OCI-LY1 (cell line): ENCODE measurements around the gene GRAP2.

ENCODE experiments used
- H2AFZ ChIP-seq: fragments of 200-600 bp; sonication (generic), shearing (Covaris generic); 2 replicates; pipeline ENCODE4 v1.6.0; 2014; ENCODE audit warnings: antibody characterized with exemption, mild to moderate bottlenecking, low read length
- H3F3A ChIP-seq: fragments of 200-600 bp; sonication (generic), shearing (Covaris generic); 2 replicates; pipeline ENCODE4 v1.6.0; 2014; ENCODE audit warnings: mild to moderate bottlenecking, antibody characterized with exemption, low read length, moderate library complexity; ENCODE audit not compliant: insufficient read depth
- H3K27ac ChIP-seq: fragments of 200-600 bp; sonication (generic); 2 replicates; pipeline ENCODE4 v1.5.1; 2014; ENCODE audit warnings: low read length, mixed run types, mild to moderate bottlenecking, low read depth; ENCODE audit not compliant: poor library complexity, severe bottlenecking
- H3K27me3 ChIP-seq: fragments of 200-600 bp; sonication (generic); 2 replicates; pipeline ENCODE4 v1.6.0; 2014; ENCODE audit warnings: antibody characterized with exemption, mild to moderate bottlenecking, low read length, moderate library complexity; ENCODE audit not compliant: insufficient read depth
- H3K36me3 ChIP-seq: fragments of 200-600 bp; sonication (generic); 2 replicates; pipeline ENCODE4 v1.6.1; 2014; ENCODE audit warnings: mild to moderate bottlenecking, antibody characterized with exemption, low read length, moderate library complexity, mixed read lengths; ENCODE audit not compliant: insufficient read depth
- H3K4me1 ChIP-seq: fragments of 200-600 bp; sonication (generic); 2 replicates; pipeline ENCODE4 v1.5.1; 2014; ENCODE audit warnings: mild to moderate bottlenecking, low read length, moderate library complexity; ENCODE audit not compliant: insufficient read depth, severe bottlenecking
- H3K4me2 ChIP-seq: fragments of 200-600 bp; sonication (generic), shearing (Covaris generic); 2 replicates; pipeline ENCODE4 v1.6.1; 2014; ENCODE audit warnings: low read length
- H3K4me3 ChIP-seq: fragments of 200-600 bp; sonication (generic); 2 replicates; pipeline ENCODE4 v1.5.1; 2014; ENCODE audit warnings: low read length, low read depth, mild to moderate bottlenecking, mixed read lengths; ENCODE audit not compliant: poor library complexity, severe bottlenecking
- H3K79me2 ChIP-seq: fragments of 200-600 bp; shearing (Covaris generic); 2 replicates; pipeline ENCODE4 v1.6.1; 2016; ENCODE audit warnings: mixed run types, low read length, mixed read lengths; ENCODE audit not compliant: insufficient read depth
- H3K9ac ChIP-seq: fragments of 200-600 bp; sonication (generic), shearing (Covaris generic); 2 replicates; pipeline ENCODE4 v1.6.1; 2014; ENCODE audit warnings: mild to moderate bottlenecking, low read length, mixed read lengths
- H3K9me2 ChIP-seq: fragments of 200-600 bp; sonication (generic), shearing (Covaris generic); 2 replicates; pipeline ENCODE4 v1.6.1; 2014; ENCODE audit warnings: low read depth, mild to moderate bottlenecking, low read length, mixed read lengths
- H3K9me3 ChIP-seq: fragments of 200-600 bp; shearing (Covaris generic); 2 replicates; pipeline ENCODE4 v1.6.1; 2014; ENCODE audit warnings: low read length, mixed read lengths
- H4K20me1 ChIP-seq: fragments of 200-600 bp; sonication (generic), shearing (Covaris generic); 2 replicates; pipeline ENCODE4 v1.6.0; 2016; ENCODE audit warnings: mild to moderate bottlenecking, low read length; ENCODE audit not compliant: insufficient read depth
- EZH2 ChIP-seq: fragments of 200-600 bp; sonication (generic), shearing (Covaris generic); IDR thresholded peaks from 2 replicates; pipeline ENCODE4 v1.8.0; 2017; ENCODE audit warnings: borderline replicate concordance, mixed run types, mild to moderate bottlenecking, antibody characterized with exemption, low read length, moderate library complexity, mixed read lengths
- TF ChIP-seq, protein P1 (sequence below): fragments of 200-600 bp; sonication (generic), shearing (Covaris generic); IDR thresholded peaks from 2 replicates; pipeline ENCODE4 v1.5.1; 2017; ENCODE audit warnings: mild to moderate bottlenecking, antibody characterized with exemption, low read length, moderate library complexity, mixed read lengths

The GRAP2 gene

DNA sequence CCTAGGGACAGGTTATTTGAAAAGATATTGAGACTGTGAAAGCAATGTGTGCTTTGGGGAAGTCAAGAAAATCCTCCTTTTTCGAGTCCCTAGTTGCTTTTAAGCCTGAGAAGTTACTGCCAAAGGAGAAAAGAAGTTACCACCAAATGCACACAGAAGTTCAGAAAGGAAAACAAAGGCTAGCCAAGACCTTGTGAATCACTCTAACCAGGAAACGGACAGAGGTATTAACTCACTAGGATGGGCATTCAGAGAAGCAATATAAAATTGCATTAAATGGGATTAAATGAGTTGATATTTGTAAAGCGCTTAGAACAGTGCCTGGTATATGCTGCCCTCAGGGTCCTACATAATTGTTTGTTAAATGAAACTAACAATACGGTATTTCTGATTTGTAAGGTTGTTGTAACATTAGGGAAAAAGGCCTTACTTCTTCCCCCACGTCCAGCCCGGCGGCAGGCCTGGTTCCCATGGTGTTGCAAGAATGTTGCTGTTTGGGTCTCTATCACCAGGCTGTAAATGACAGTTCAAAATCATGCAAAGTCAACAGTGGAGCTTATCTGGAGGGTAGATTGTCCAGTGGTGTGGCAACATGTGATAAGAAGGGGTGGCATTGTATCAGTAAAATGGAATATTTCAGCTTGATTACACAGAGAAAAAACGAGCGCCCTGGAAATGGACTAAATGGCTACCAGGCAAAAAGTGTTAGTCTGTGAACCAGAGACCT is 66.4 kb downstream of the GRAP2 start:
- Histone ChIP-seq H2AFZ (no peak overlapping the region), H3K79me2 (no peaks in the 10 kb centered on the region), H3K27me3 (peaks cover 20% of the 10 kb centered on the region), H4K20me1 (no peaks in the 10 kb centered on the region), H3K9me2 (no peaks in the 10 kb centered on the region), H3K4me2 (no peak overlapping the region), H3K4me3 (no peak overlapping the region), H3F3A (no peaks in the 10 kb centered on the region), H3K27ac (no peak overlapping the region), H3K9me3 (no peaks in the 10 kb centered on the region), H3K4me1 (no peaks in the 10 kb centered on the region), H3K36me3 (no peaks in the 10 kb centered on the region), H3K9ac (no peak overlapping the region)
- TF ChIP-seq, protein P1, sequence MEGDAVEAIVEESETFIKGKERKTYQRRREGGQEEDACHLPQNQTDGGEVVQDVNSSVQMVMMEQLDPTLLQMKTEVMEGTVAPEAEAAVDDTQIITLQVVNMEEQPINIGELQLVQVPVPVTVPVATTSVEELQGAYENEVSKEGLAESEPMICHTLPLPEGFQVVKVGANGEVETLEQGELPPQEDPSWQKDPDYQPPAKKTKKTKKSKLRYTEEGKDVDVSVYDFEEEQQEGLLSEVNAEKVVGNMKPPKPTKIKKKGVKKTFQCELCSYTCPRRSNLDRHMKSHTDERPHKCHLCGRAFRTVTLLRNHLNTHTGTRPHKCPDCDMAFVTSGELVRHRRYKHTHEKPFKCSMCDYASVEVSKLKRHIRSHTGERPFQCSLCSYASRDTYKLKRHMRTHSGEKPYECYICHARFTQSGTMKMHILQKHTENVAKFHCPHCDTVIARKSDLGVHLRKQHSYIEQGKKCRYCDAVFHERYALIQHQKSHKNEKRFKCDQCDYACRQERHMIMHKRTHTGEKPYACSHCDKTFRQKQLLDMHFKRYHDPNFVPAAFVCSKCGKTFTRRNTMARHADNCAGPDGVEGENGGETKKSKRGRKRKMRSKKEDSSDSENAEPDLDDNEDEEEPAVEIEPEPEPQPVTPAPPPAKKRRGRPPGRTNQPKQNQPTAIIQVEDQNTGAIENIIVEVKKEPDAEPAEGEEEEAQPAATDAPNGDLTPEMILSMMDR, result no peak
- TF ChIP-seq EZH2, result no peak

DNA sequence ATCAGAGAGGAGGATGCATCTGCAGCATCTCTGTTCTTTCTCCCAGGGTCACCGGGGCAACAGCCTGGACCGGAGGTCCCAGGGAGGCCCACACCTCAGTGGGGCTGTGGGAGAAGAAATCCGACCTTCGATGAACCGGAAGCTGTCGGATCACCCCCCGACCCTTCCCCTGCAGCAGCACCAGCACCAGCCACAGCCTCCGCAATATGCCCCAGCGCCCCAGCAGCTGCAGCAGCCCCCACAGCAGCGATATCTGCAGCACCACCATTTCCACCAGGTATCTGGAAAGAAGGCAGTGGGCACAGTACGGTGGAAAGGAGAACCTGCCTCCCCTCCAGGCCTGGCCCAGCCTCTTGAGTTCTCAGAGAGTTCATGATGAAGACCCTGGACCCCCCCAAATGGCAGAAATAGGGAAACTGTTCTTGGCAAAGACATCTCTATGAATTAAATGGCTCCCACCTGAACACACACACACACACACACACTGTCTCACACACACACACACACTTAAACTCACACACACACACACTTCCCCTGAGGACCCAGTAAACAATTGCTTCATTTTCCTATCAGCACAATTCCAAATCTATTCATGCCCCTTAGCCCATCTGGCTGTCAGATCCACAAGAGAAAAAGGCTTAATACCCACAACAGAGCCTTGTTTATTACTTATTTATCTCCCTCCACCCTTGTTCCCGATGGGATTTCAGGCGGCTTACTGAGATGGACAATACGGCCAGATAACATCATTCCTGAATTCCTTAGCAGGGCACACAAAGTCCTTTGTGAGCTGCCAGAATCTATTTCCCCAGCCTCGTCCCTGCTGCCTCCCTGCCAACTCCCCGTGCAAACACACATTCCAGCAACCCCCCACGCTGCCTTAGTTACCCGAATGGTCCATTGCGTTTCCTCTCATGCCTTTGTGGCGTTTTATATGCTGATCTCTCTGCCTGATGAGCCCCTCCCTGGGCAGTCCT is 67.4 kb downstream of the GRAP2 start:
- H3K36me3 ChIP-seq, result no peaks in the 10 kb centered on the region
- no peak overlapping the region for H2AFZ ChIP-seq

DNA sequence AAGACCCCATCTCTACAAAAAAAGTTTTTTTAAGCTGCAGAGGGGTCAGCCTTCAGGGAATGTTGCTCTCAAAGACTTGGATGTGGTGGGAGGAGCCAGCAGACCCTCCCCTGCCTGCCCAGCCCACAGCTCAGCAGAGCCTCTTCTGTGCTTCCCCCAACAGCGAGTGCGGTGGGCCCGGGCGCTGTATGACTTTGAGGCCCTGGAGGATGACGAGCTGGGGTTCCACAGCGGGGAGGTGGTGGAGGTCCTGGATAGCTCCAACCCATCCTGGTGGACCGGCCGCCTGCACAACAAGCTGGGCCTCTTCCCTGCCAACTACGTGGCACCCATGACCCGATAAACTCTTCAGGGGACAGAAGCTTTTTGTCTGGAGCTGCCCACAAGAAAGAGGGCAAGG is 69.9 kb downstream of the GRAP2 start:
- no peak overlapping the region for H3K9ac ChIP-seq
- H3K9me3 ChIP-seq, result no peaks in the 10 kb centered on the region
- no peaks in the 10 kb centered on the region for H4K20me1 ChIP-seq
- no peak overlapping the region for H3K4me2 ChIP-seq
- H3K27me3 ChIP-seq, result peaks cover 20% of the 10 kb centered on the region
- TF ChIP-seq, protein P1, result no peak
- TF ChIP-seq EZH2, result no peak
- H3K79me2 ChIP-seq, result no peaks in the 10 kb centered on the region
- no peak overlapping the region for H2AFZ ChIP-seq
- H3K9me2 ChIP-seq, result no peaks in the 10 kb centered on the region
- no peak overlapping the region for H3K4me3 ChIP-seq
- H3K36me3 ChIP-seq, result no peaks in the 10 kb centered on the region
- H3K4me1 ChIP-seq, result no peaks in the 10 kb centered on the region
- H3F3A ChIP-seq, result no peaks in the 10 kb centered on the region
- H3K27ac ChIP-seq, result no peak overlapping the region

More for the DNA sequence above, 67.4 kb downstream of the GRAP2 start:
- no peak overlapping the region for H3K27ac ChIP-seq
- H3K27me3 ChIP-seq, result peaks cover 20% of the 10 kb centered on the region
- no peaks in the 10 kb centered on the region for H3K9me2 ChIP-seq
- H3K4me1 ChIP-seq, result no peaks in the 10 kb centered on the region
- H3K4me2 ChIP-seq, result no peak overlapping the region
- H3K9ac ChIP-seq, result no peak overlapping the region
- H3K79me2 ChIP-seq, result no peaks in the 10 kb centered on the region
- H3K4me3 ChIP-seq, result no peak overlapping the region
- no peak for TF ChIP-seq EZH2
- TF ChIP-seq, protein P1, result no peak
- no peaks in the 10 kb centered on the region for H4K20me1 ChIP-seq
- no peaks in the 10 kb centered on the region for H3K9me3 ChIP-seq
- H3F3A ChIP-seq, result no peaks in the 10 kb centered on the region
